HPDE6-E6E7 (cell line): ENCODE results near the gene PTBP2.
"Not testable (repeated sequence)": the region's sequence is repeated elsewhere in the genome, so short reads cannot be mapped to it uniquely, and the experiment has no call there.

Experiments
- DNase-seq: peaks from one replicate; pipeline ENCODE4 v3.0.0; 2011; ENCODE audit warnings: missing footprints; ENCODE audit errors: extremely low spot score

The PTBP2 gene

GRCh38 chr1:96730574-96731298 is 9.2 kb downstream of the PTBP2 start:
- no peak for DNase-seq

- no peak for DNase-seq
Observed at GRCh38 chr1:96741335-96741734, 19.8 kb downstream of the PTBP2 start.

DNA sequence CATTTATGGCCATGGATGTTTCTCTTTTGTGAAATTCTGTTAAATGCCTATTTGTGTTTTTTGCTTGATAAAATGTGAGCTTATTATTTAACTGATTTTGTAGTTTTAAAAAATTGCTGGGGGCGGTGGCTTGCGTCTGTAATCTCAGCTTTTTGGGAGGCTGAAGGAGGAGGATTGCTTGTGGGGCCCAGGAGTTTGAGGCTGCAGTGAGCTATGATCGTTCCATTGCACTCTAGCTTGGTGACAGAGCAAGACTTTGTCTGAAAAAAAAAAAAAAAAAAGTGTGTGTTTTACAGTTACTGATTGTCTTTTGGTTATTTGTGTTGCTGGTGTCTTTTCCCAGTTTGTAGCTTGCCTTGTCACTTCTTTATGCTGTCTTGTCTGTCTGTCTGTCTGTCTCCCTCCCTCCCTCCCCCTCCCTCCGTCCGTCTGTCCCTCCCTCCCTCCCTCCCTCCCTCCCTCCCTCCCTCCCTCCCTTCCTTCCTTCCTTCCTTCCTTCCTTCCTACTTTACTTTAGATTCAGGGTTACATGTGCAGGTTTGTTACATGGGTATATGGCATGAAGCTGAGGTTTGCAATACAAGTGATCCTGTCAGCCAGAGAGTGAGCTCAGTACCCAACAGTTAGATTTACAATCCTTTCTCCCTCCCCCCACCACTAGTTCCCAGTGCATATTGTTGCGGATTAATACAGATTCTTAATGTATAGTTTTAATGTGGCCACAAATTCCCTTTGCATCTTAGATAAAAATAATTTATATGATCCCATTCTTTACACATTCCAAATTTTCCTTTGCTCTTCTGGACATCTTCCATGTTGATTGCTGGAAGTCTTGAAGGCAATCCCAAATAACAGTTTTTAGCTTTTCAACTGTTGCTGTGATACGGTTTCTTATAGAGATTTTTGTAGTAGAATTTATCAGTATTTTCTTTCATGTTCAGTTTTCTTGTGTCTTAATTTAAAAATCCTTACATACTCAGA is 25.1 kb downstream of the PTBP2 start:
- DNase-seq: no peak

- no peak for DNase-seq
Observed at GRCh38 chr1:96747565-96747964, 26.0 kb downstream of the PTBP2 start.

DNA sequence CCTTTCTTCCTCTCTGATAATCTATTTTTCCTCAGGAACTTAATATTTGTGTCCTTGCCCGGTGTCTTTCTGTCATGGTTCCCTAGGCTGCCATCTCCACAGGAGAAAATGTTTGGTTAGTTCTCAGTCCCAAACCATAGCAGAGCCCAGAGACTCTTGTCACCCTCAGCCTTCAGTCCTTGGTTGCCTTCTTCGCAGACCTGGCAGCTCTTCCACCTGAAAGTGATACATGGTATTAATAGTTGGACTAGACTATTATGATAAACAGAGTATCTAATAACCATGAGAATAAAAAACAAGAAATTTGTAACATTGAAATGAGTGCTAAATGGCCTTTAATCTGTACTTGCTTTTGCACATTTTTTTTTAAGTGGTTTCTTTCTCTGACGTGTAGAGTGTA is 26.5 kb downstream of the PTBP2 start:
- no peak for DNase-seq

DNA sequence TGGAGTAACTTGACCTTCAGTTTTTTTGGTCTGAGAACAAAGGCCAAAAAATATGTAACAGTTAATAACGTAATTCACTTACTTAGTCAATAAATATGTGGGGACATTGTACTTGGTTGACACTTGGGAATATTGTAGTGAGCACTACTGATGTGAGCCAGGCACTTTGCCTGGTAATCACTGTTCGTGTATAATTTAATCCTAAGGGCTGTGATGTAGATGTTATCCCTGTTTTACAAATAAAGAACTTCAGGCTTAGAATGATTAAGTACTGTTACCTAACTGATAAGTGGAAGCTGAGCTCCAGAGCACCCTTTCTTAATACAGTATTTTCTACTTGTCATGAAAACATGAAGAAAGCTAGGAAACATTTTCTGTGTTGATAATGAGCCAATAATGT is 28.0 kb downstream of the PTBP2 start:
- no peak for DNase-seq

- DNase-seq: no peak
Observed at GRCh38 chr1:96752394-96752793, 30.8 kb downstream of the PTBP2 start.

GRCh38 chr1:96756789-96757188 is 35.2 kb downstream of the PTBP2 start:
- DNase-seq: no peak

GRCh38 chr1:96762586-96762985 is 41.0 kb downstream of the PTBP2 start:
- DNase-seq: not testable (repeated sequence)

DNA sequence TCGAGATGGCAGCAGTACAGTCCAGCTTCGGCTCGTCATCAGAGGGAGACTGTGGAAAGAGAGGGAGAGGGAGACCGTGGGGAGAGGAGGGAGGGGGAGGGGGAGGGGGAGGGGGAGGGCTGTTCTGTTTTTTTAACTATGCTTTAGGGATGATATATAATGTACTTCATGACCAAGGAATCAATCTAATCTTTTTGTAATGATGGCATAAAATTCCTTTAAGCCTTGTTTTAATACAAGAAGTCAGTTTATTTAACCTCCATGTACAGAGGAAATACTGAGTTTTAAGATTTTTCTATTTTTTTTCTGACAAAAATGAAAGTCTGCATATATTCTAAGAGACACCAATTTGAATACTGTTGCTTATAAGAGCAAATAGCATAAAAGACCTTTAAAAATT is 41.9 kb downstream of the PTBP2 start:
- no peak for DNase-seq

DNA sequence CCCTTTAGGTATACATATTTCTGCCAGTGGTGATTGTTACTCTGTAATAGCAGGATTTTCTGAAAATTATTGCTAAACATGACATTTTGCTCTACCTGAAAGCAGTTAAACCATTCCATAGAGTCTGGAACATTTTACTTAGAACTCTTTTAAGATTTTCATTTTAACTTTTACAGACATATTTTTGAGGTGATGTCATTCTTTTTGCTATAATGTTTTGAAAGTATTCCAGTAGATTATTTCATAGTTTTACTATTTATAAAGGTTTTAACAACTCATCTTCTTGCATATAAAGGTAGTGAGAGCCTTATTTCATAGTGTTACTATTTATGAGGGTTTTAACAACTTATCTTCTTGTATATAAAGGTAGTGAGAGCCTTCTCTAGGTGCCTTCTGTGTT is 42.9 kb downstream of the PTBP2 start:
- DNase-seq: no peak

DNA sequence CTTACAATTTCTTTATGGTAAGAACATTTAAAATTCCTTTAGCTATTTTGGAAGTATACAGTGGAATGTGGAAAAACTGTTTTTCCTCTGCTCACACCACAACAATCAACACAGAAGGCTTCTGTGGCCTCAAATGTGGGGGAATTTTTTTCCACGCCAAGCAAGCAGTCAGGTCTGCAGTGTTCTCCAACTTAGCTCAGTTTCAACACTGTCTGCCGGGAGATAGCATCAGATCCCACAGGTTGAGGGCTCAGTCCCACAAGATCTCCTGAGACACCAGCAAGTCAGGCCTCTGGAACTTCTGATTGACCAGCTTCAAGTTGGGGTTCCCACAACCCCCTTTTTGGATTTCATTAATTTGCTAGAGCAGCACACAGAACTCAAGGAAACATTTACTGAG is 50.3 kb downstream of the PTBP2 start:
- no peak for DNase-seq

DNA sequence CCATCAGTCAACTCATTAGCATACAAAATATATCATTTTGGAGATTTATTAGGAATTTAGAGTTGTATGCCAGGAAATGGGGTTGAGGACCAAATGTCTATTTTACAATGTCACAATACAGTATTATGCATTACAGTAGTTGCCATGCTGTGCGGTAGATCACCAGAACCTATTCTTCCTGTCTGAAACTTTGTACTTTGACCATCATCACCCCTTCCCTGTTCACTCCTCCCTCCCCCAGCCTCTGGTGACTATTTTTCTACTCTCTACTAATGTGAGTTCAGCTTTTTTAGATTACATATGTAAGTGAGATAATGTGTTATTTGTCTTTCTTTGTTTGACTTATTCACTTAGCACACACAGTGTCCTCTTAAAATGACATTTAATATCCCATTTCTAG is 50.8 kb downstream of the PTBP2 start:
- no peak for DNase-seq

- DNase-seq: no peak
Observed at GRCh38 chr1:96772972-96773371, 51.4 kb downstream of the PTBP2 start.

- no peak for DNase-seq
Observed at GRCh38 chr1:96782206-96782605, 60.6 kb downstream of the PTBP2 start.

DNA sequence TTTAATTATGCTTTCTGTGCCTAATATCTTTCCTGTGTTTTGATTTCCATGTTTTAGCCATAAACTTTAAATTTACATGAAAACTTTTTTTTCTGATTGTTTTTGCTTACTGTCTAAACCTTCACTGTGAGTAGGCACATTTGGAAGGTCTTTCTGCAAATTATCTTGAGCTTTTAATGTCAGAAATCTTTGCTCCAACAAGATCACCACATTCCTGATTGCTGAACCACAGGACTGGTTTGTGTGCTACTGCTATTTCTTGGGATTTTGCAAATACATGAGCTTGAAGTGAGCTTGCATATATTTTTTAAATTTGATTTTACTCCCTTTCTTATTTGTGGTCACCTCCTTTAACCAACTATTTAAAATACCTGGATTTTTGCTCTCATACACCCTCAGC is 61.3 kb downstream of the PTBP2 start:
- no peak for DNase-seq

DNA sequence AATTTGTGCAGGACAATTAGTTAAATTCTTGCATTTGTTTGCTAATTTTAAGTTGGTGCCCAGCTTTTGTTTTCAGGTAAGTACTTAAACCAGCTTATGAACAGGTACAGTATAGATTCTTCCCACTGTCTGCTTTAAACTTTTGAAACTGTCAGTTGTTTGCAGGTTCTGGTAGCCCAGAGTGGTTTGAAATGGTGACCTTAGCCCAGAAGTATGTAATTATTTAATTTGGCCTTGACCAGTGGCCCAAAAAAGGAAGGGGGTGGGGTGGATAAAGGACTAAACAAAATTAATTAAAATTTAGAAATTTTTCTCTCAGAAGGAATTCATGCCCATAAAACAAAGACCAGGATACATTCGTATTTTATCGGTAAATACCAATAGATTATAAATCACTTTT is 69.0 kb downstream of the PTBP2 start:
- DNase-seq: no peak

DNA sequence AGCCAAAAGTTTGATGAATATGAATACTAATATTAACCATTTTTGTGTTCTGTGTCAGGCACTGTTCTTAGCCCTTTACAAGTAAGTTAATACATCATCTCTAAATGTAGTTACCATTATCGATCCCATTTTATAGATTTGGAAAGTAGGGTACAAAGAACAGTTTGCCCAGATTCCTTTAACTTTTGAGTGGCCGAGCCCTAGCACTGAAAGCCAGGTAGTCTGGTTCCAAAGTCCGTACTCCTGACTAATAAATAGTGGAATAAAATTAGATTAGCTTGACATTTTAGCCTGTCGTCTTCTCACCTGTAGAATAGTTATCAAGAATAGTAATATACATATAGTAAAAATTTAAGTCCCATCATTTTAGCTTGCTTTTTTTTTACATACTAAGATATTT is 70.6 kb downstream of the PTBP2 start:
- no peak for DNase-seq

DNA sequence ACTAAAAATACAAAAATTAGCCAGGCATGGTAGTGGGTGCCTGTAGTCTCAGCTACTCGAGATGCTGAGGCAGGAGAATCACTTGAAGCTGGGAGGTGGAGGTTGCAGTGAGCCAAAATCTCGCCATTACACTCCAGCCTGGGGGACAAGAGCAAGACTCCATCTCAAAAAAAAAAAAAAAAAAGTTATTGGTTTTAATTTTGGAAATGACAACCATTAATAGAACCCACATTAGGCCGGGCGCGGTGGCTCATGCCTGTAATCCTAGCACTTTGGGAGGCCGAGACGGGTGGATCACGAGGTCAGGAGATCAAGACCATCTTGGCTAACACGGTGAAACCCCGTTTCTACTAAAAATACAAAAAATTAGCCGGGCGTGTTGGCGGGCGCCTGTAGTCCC is 80.1 kb downstream of the PTBP2 start:
- not testable (repeated sequence) for DNase-seq

- no peak for DNase-seq
Observed at GRCh38 chr1:96804648-96805047, 83.1 kb downstream of the PTBP2 start.

DNA sequence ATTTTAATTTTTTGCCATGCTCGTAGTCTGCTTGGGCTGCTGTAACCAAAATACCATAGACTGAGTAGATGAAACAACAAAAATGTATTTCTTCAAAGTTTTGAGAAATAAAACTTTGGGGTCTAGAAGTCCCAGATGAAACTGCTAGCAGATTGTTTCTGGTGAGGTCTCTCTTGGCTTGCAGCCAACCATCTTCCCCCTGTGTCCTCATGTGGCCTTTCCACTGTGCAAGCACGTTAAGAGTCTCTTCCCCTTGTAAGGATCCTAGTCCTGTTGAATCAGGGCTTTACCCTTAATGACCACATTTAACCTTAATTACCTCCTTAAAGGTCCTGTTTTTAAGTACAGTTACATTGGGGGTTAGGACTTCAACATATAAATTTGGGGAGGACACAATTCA is 86.6 kb downstream of the PTBP2 start:
- DNase-seq: no peak

GRCh38 chr1:96815914-96816313 is 94.3 kb downstream of the PTBP2 start:
- no peak for DNase-seq

DNA sequence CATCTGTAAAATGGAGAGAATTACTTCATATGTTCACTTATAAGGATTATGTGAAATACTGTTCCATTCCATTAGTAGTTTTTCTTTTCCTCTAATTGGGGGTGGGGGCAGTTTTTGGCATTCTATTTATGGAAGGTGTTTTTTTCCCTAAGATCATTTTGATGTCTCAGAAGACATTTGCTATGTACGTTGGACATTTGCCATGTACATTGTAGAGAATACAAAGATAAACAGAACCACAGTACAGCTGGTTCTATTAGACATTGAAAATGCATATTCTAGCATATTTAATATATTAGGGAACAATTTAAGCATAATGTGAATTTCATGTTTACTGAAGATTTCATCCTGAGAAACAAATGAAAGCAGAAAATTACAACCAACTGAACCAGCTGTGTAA is 98.5 kb downstream of the PTBP2 start:
- DNase-seq: no peak
